PFSK-1 (cell line): Measurements from ENCODE around the gene PEAR1.

Experiments used
- FOXP2 ChIP-seq: optimal IDR thresholded peaks from 2 replicates; pipeline ENCODE3; 2011; ENCODE audit warnings: borderline replicate concordance, control low read depth, inconsistent platforms; ENCODE audit not compliant: insufficient read depth; ENCODE audit errors: extremely low read length, extremely low read depth
- POLR2AphosphoS5 ChIP-seq: IDR thresholded peaks from 2 replicates; pipeline ENCODE4 v1.6.1; 2012; ENCODE audit warnings: low read depth, mild to moderate bottlenecking, control low read depth, low read length, moderate library complexity
- REST ChIP-seq, 2 experiments: IDR thresholded peaks; 2 replicates each; pipeline versions ENCODE4 v1.6.1 to v1.8.0; 2011 to 2012; ENCODE audit warnings: low read depth in 2 of 2, low read length in 2 of 2, control low read depth in 1 of 2, inconsistent platforms in 1 of 2, mild to moderate bottlenecking in 1 of 2, moderate library complexity in 1 of 2; ENCODE audit not compliant: insufficient read depth in 1 of 2
- SIN3A ChIP-seq: IDR thresholded peaks from 2 replicates; pipeline ENCODE4 v1.6.1; 2012; ENCODE audit warnings: mild to moderate bottlenecking, low read length, moderate library complexity, borderline replicate concordance; ENCODE audit not compliant: insufficient read depth
- TAF1 ChIP-seq: IDR thresholded peaks from 2 replicates; pipeline ENCODE4 v1.6.1; 2012; ENCODE audit warnings: low read length, control low read depth, borderline replicate concordance; ENCODE audit not compliant: insufficient read depth

The PEAR1 gene

DNA sequence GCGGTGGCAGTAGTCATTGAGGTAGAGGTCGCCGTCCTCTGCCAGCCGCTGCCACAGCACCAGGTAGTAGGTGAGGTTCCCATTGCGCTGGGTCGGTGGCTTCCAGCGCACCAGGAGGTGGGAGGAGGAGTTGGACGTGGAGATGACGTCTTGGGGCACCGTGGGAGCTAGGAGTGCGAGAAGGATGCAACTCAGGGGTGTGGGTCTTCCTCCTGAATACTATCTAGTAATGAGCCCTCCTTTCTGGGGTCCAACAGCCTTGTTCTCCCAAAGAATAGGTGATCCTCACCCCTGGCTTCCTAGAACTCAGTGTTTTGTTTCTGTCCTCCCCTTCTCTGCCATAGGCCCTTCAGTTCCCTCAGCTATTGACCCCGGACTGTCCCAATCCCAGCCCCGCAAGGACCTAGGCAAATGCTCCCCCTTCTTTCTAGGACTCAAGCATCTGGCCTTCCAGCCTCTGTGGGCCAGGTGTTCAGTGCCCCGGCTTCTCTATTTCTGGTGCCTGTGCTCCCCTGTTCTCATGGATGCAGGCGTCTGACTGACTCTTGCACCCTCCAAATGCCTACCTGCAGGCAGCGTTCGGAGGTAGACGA is 47.5 kb upstream of the PEAR1 start:
- no peak for TF ChIP-seq TAF1

DNA sequence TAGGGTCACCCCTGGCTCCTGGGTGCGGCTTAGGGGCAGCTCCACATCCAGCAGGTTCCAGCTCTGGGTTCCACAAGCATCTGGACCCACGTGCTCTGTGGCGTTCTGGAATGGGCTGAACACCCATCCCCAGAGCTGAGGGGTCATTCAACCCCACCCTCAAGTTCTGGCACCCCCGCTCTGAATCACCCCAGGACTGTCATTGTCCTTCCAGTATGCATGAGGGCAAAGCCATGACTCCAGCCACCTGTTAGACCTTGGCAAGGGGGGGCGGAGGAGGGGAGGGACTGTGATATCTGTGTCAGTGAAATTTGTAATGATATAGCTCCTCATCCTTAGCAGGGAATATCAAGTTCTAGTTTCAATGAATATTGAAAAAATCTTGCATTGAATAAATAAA is 46.9 kb upstream of the PEAR1 start:
- no peak for TF ChIP-seq SIN3A
- TF ChIP-seq TAF1 = no peak
- no peak for TF ChIP-seq FOXP2
- TF ChIP-seq REST (IDR thresholded peaks at IDR 0.05; ENCODE audit: insufficient read depth in 1 of 2, low read depth in 2 of 2, low read length in 2 of 2) = no peak
- TF ChIP-seq POLR2AphosphoS5 = no peak

DNA sequence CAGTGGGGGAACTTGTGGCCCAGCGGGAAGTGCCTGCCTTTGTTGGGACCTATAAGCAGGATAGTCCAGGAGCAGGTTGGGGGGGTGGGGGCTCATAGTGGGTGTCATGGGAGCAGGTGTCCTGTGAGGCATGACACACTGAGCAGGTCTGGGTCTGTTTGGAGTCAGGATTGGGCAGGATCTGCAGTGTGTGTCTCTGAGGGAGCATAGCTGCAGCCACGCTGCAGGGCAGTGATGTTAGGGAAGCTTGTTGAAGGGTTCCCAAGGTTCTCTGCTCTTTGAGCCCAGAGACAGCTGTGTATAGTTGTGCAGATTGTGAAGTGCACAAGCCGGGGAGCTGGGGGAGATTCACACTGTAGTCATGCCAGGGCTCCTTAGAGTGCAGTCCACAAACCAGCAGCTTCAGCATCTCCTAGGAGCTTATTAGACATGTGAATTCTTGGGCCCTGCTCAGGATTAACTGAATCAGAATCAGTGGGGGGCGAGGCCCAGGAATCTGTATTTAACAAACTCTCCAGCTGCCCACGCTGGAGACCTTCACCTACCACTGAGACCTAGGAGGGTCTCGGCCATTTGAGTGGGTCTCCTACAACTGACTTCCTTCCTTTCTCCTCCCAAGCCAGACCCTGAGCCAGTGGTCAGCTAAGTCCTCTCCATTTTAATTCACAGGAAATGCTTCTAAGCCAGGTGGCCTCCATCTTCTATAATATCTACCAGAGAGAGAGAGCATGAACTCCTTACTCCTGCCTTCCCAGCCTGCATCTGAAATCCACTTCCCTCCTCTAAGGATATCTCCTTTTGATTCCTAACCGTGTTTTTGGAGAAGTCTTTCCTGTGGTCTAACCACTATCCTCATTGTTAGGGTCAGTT is 45.7 kb upstream of the PEAR1 start:
- no peak for TF ChIP-seq REST (IDR thresholded peaks at IDR 0.05; ENCODE audit: insufficient read depth in 1 of 2, low read depth in 2 of 2, low read length in 2 of 2)
- no peak for TF ChIP-seq SIN3A
- TF ChIP-seq POLR2AphosphoS5 = no peak
- TF ChIP-seq FOXP2 = no peak
- no peak for TF ChIP-seq TAF1

- no peak for TF ChIP-seq FOXP2
Observed at GRCh38 chr1:156848461-156849150, 44.9 kb upstream of the PEAR1 start.

DNA sequence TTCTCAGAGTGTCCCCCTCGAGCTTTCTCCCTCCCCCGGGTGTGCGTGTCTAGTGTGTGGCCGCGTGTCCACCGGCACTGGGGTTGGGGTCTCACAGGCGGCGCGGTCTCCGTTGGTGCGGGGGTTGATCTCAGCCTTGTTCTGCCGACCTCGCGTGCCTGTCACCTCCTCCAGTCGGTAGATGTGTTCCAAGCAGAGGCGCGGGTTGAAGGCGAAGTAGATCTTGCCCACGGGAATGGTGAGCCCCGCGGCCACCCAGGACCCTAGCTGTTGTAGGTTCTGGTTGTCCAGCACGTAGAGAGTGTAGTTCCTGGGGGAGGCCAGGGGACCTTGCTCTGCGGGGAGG is 44.4 kb upstream of the PEAR1 start:
- TF ChIP-seq REST (IDR thresholded peaks at IDR 0.05; ENCODE audit: insufficient read depth in 1 of 2, low read depth in 2 of 2, low read length in 2 of 2) (no peak), SIN3A (no peak), FOXP2 (no peak), POLR2AphosphoS5 (no peak), TAF1 (no peak)
